ENCODE measurements around the gene ABCD1. TPM values are rescaled to one million over a fixed set of nuclear protein-coding genes. Genes with fewer than 3 reads are reported as not detected.
"Not testable (repeated sequence)": the region's sequence is repeated elsewhere in the genome, so short reads cannot be mapped to it uniquely, and the experiment has no call there.

ABCD1 gene
- total RNA-seq, 4 donors from 2014 or later = 2.9 to 24.9 (median 13.1) TPM

DNA sequence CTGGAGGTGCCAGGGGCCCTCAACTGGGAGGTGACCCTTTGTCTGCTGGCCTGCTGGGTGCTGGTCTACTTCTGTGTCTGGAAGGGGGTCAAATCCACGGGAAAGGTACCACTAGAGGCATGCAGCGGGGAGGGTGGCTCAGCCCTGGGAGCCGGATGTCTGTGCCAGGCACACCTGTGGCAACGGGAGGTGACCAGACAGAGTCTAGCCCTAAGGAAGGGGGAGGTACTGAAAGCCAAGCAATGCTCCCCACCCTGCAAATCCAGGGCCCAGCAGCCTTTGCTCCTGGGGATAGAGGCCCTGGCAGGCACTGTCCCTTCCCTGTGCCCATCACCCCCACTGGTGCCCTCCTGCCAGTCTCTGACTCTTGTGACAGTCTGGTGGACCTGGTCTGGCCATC, 32.7 kb upstream of the ABCD1 start:
- no peak for DNase-seq
- H3K4me3 ChIP-seq = no peak overlapping the region
- H3K27ac ChIP-seq = no peak overlapping the region
- no peaks in the 10 kb centered on the region for H3K36me3 ChIP-seq
- intact Hi-C loops (cut with DNase I; ENCODE audit: low total_unique reads) = no loop called here
- TF ChIP-seq POLR2A (IDR thresholded peaks at IDR 0.05) = no peak
- TF ChIP-seq, protein P1, sequence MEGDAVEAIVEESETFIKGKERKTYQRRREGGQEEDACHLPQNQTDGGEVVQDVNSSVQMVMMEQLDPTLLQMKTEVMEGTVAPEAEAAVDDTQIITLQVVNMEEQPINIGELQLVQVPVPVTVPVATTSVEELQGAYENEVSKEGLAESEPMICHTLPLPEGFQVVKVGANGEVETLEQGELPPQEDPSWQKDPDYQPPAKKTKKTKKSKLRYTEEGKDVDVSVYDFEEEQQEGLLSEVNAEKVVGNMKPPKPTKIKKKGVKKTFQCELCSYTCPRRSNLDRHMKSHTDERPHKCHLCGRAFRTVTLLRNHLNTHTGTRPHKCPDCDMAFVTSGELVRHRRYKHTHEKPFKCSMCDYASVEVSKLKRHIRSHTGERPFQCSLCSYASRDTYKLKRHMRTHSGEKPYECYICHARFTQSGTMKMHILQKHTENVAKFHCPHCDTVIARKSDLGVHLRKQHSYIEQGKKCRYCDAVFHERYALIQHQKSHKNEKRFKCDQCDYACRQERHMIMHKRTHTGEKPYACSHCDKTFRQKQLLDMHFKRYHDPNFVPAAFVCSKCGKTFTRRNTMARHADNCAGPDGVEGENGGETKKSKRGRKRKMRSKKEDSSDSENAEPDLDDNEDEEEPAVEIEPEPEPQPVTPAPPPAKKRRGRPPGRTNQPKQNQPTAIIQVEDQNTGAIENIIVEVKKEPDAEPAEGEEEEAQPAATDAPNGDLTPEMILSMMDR (IDR thresholded peaks at IDR 0.05) = no peak
- no peaks in the 10 kb centered on the region for H3K9me3 ChIP-seq
- no peaks in the 10 kb centered on the region for H3K27me3 ChIP-seq
- no peaks in the 10 kb centered on the region for H3K4me1 ChIP-seq

DNA sequence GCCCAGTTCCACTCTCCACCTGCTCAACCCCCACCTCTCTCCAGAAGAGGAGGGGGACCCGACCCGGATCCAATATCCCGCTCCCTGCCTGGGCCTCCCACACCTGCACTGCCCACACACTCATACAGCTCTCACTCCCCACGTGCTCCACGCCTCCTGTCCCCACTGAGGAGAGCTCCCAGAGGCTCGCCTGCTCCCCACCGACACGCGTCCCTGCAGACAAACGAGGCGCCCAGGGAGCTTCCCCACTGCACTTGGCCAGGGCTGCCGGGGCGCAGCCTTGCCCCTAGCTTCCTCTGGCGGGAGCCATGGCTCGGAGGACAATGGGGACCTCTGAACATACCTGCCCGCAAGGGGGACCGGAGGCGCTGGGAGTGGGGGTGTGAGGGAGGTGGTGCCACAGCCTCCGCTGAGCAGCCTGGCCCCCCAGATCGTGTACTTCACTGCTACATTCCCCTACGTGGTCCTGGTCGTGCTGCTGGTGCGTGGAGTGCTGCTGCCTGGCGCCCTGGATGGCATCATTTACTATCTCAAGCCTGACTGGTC, 32.0 kb upstream of the ABCD1 start:
- no peak for TF ChIP-seq POLR2A (IDR thresholded peaks at IDR 0.05)
- TF ChIP-seq, protein P1 (IDR thresholded peaks at IDR 0.05) = no peak
- Histone ChIP-seq H3K9me3 (no peaks in the 10 kb centered on the region), H3K27ac (no peak overlapping the region), H3K27me3 (no peaks in the 10 kb centered on the region), H3K4me1 (no peaks in the 10 kb centered on the region), H3K36me3 (no peaks in the 10 kb centered on the region), H3K4me3 (no peak overlapping the region)
- DNase-seq = no peak
- intact Hi-C loops (cut with DNase I; ENCODE audit: low total_unique reads) = no loop called here

DNA sequence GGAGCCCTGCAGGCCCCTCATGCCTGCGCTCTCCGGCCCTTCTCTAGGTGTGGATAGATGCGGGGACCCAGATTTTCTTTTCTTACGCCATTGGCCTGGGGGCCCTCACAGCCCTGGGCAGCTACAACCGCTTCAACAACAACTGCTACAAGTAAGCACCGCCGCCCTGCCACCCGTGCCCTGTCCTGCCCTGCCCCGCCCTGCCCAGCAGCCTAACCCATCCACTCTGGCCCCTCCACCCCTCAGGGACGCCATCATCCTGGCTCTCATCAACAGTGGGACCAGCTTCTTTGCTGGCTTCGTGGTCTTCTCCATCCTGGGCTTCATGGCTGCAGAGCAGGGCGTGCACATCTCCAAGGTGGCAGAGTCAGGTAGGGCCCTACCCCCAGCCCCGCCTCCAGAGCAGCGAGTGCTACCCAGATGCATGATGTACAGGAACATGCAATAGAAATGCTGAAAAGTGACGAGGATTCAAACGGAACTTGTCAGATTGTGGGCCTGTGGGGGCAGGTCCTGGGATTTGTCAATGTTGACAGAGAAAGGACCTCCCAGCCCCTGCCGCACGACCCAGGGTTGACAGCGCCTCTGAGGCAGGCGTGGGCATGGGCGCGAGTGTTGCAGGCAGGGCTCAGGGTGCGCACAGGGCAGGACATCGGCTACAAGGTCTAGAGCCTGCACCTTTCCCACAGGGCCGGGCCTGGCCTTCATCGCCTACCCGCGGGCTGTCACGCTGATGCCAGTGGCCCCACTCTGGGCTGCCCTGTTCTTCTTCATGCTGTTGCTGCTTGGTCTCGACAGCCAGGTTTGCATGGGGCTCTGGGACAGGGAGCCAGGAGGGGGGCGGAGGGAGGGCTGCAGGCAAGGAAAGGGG, 31.2 kb upstream of the ABCD1 start:
- no peak for DNase-seq
- H3K9me3 ChIP-seq = no peaks in the 10 kb centered on the region
- no peak overlapping the region for H3K4me3 ChIP-seq
- H3K36me3 ChIP-seq = no peaks in the 10 kb centered on the region
- H3K27me3 ChIP-seq = no peaks in the 10 kb centered on the region
- H3K27ac ChIP-seq = no peak overlapping the region
- intact Hi-C loops (cut with DNase I; ENCODE audit: low total_unique reads) = no loop called here
- H3K4me1 ChIP-seq = no peaks in the 10 kb centered on the region
- no peak for TF ChIP-seq POLR2A (IDR thresholded peaks at IDR 0.05)
- TF ChIP-seq, protein P1 (IDR thresholded peaks at IDR 0.05) = no peak

DNA sequence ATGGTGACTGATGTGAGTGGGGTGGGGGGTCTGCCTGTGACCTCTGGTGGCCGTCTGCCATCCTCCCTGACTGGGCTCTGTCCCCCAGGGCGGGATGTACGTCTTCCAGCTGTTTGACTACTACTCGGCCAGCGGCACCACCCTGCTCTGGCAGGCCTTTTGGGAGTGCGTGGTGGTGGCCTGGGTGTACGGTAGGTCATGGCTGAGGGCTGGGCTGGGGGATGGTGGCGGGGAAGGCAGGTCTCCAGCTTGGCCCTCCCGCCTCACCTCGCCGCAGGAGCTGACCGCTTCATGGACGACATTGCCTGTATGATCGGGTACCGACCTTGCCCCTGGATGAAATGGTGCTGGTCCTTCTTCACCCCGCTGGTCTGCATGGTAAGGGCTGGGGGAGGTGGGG, 30.4 kb upstream of the ABCD1 start:
- DNase-seq; H3K4me3 ChIP-seq; intact Hi-C loops (cut with DNase I; ENCODE audit: low total_unique reads); H3K9me3 ChIP-seq; H3K36me3 ChIP-seq; H3K4me1 ChIP-seq; H3K27ac ChIP-seq; H3K27me3 ChIP-seq: not testable (repeated sequence)

DNA sequence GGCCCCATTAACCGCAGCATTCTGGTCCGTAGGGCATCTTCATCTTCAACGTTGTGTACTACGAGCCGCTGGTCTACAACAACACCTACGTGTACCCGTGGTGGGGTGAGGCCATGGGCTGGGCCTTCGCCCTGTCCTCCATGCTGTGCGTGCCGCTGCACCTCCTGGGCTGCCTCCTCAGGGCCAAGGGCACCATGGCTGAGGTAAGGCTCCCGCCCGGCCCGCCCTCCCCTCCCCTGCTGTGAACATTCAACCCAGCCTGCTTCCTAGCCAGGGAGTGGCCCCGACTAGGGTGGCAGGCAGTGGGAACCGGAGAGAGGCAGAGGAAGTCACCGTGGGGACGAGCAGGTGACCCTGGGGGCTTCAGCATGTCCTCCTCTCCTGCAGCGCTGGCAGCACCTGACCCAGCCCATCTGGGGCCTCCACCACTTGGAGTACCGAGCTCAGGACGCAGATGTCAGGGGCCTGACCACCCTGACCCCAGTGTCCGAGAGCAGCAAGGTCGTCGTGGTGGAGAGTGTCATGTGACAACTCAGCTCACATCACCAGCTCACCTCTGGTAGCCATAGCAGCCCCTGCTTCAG, 29.9 kb upstream of the ABCD1 start:
- Histone ChIP-seq H3K27me3 (no peaks in the 10 kb centered on the region), H3K36me3 (no peaks in the 10 kb centered on the region), H3K4me1 (no peaks in the 10 kb centered on the region), H3K4me3 (no peak overlapping the region), H3K27ac (no peak overlapping the region), H3K9me3 (no peaks in the 10 kb centered on the region)
- no peak for TF ChIP-seq POLR2A (IDR thresholded peaks at IDR 0.05)
- TF ChIP-seq, protein P1 (IDR thresholded peaks at IDR 0.05) = no peak
- intact Hi-C loops (cut with DNase I; ENCODE audit: low total_unique reads) = no loop called here
- no peak for DNase-seq

Measured in uterus (tissue), 4 donors.